GM12878 (cell line): Measurements from ENCODE around the gene TCERG1L. TPM values are rescaled to one million over a fixed set of nuclear protein-coding genes. Genes with fewer than 3 reads are reported as not detected.

Experiments used
- ATAC-seq: fragments of 200-7000 bp; cut with Tn5 transposase; 3 replicates; pipeline ENCODE4 v1.9.1; 2020; ENCODE audit warnings: mild to moderate bottlenecking, moderate library complexity
- BruUV-seq: library from RNA; stranded (reverse); fragments of 400-500 nt; replicated peaks from 2 replicates; lab custom pipeline; 2021; lab: Mats Ljungman, UMichigan
- CTCF ChIA-PET: fragments of 300-600 bp; sonication (Branson Sonifier 250); formaldehyde crosslinking; extraction: SDS; loops from one replicate; lab custom pipeline; 2021; ENCODE audit warnings: inconsistent platforms; lab: Yijun Ruan, JAX
- POLR2A ChIA-PET: fragments of 350-600 bp; formaldehyde crosslinking; extraction: SDS; loops from one replicate; lab custom pipeline; 2021; ENCODE audit warnings: inconsistent platforms; lab: Charles Lee
- RAD21 ChIA-PET: fragments of 300-600 bp; sonication (Branson Sonifier 250); formaldehyde crosslinking; loops from one replicate; lab custom pipeline; 2023; ENCODE audit warnings: antibody characterized with exemption; ENCODE audit not compliant: unreplicated experiment; lab: Charles Lee
- SMC1A ChIA-PET: fragments of 300-600 bp; sonication (Branson Sonifier 250); formaldehyde crosslinking; loops from one replicate; lab custom pipeline; 2023; ENCODE audit not compliant: unreplicated experiment, uncharacterized antibody; lab: Charles Lee
- DNase-seq: peaks from one replicate; pipeline ENCODE4 v3.0.0-alpha.2; 2011; ENCODE audit warnings: low read depth, low spot score
- FAIRE-seq: peaks from 3 replicates; lab custom pipeline; 2011; peaks lifted over from hg19 to GRCh38; lab: Jason Lieb, UNC
- H2AFZ ChIP-seq: 2 replicates; pipeline ENCODE4 v1.6.0; 2011; ENCODE audit warnings: low read depth, low read length, control low read depth; ENCODE audit not compliant: control insufficient read depth
- H3K27ac ChIP-seq: 2 replicates; pipeline ENCODE4 v1.5.1; 2011; ENCODE audit warnings: control low read depth; ENCODE audit not compliant: control insufficient read depth, insufficient read depth
- H3K27me3 ChIP-seq, 2 experiments: replicated peaks in 1 of 2; 2 replicates each; pipeline versions ENCODE4 v1.6.0 to v1.6.1; 2011; ENCODE audit warnings: low read length in 1 of 2; ENCODE audit not compliant: control insufficient read depth in 2 of 2, insufficient read depth in 2 of 2
- H3K36me3 ChIP-seq, 2 experiments: 2 replicates each; pipeline ENCODE4 v1.5.1; 2011; ENCODE audit warnings: low read length in 1 of 2; ENCODE audit not compliant: control insufficient read depth in 2 of 2, insufficient read depth in 2 of 2
- H3K4me1 ChIP-seq: 2 replicates; pipeline ENCODE4 v1.6.1; 2011; ENCODE audit warnings: mild to moderate bottlenecking, low read length, moderate library complexity, mixed read lengths; ENCODE audit not compliant: control insufficient read depth, insufficient read depth
- H3K4me2 ChIP-seq: 2 replicates; pipeline ENCODE4 v1.6.0; 2011; ENCODE audit warnings: control low read depth; ENCODE audit not compliant: control insufficient read depth, insufficient read depth
- H3K4me3 ChIP-seq: fragments of 200-600 bp; sonication (generic); 2 replicates; pipeline ENCODE4 v1.5.1; 2016
- H3K79me2 ChIP-seq: 2 replicates; pipeline ENCODE4 v1.6.0; 2011; ENCODE audit warnings: low read length; ENCODE audit not compliant: control insufficient read depth, insufficient read depth
- H3K9ac ChIP-seq: 2 replicates; pipeline ENCODE4 v1.8.0; 2011; ENCODE audit warnings: low read length, control low read depth, mixed read lengths; ENCODE audit not compliant: control insufficient read depth, insufficient read depth
- H3K9me3 ChIP-seq: replicated peaks from 3 replicates; pipeline ENCODE4 v1.5.1; 2011; ENCODE audit warnings: mild to moderate bottlenecking, low read length; ENCODE audit not compliant: control insufficient read depth, insufficient read depth
- H4K20me1 ChIP-seq: 2 replicates; pipeline ENCODE4 v1.6.0; 2011; ENCODE audit not compliant: control insufficient read depth, insufficient read depth
- ATF2 ChIP-seq: IDR thresholded peaks from 2 replicates; pipeline ENCODE4 v1.6.1; 2012; ENCODE audit warnings: low read length, inconsistent platforms
- CEBPZ ChIP-seq: fragments of 150-350 bp; IDR thresholded peaks from 2 replicates; pipeline ENCODE4 v1.6.1; 2016; ENCODE audit warnings: low read depth, low read length
- CREB1 ChIP-seq: IDR thresholded peaks from 2 replicates; pipeline ENCODE4 v1.6.1; 2012; ENCODE audit warnings: low read depth, mild to moderate bottlenecking, inconsistent platforms
- CTCF ChIP-seq, 3 experiments: IDR thresholded peaks in 2 of 3; conservative IDR thresholded peaks in 1 of 3; 2 replicates each; pipeline ENCODE4 v1.5.1; 2011; ENCODE audit warnings: low read depth in 3 of 3, low read length in 3 of 3, mild to moderate bottlenecking in 3 of 3, control low read depth in 2 of 3, moderate library complexity in 2 of 3, inconsistent platforms in 1 of 3, mixed read lengths in 1 of 3; ENCODE audit not compliant: control insufficient read depth in 2 of 3, insufficient read depth in 1 of 3; ENCODE audit errors: extremely low read depth in 1 of 3
- FOS ChIP-seq: IDR thresholded peaks from 3 replicates; pipeline ENCODE4 v1.6.1; 2011; ENCODE audit warnings: borderline replicate concordance; ENCODE audit not compliant: insufficient read length; ENCODE audit errors: extremely low read depth
- FOXK2 ChIP-seq: fragments of 450-650 bp; IDR thresholded peaks from 2 replicates; pipeline ENCODE4 v1.6.1; 2017; ENCODE audit warnings: mild to moderate bottlenecking, moderate library complexity
- PBX3 ChIP-seq: IDR thresholded peaks from 2 replicates; pipeline ENCODE4 v1.6.1; 2011; ENCODE audit warnings: mild to moderate bottlenecking, low read depth, low read length, moderate library complexity; ENCODE audit not compliant: insufficient replicate concordance
- RCOR1 ChIP-seq: conservative IDR thresholded peaks from 2 replicates; pipeline ENCODE4 v1.6.1; 2012; ENCODE audit warnings: low read depth, low read length, improper control_type of control experiment
- SREBF1 ChIP-seq: IDR thresholded peaks from 2 replicates; pipeline ENCODE4 v1.6.1; 2012; ENCODE audit warnings: mild to moderate bottlenecking, low read length
- SREBF2 ChIP-seq: IDR thresholded peaks from 2 replicates; pipeline ENCODE4 v1.6.1; 2012; ENCODE audit warnings: mild to moderate bottlenecking, low read length
- STAT3 ChIP-seq: IDR thresholded peaks from 2 replicates; pipeline ENCODE4 v1.6.1; 2011; ENCODE audit warnings: low read depth, low read length, improper control_type of control experiment
- ZSCAN29 ChIP-seq: fragments of 450-650 bp; IDR thresholded peaks from 2 replicates; pipeline ENCODE4 v1.6.1; 2017; ENCODE audit warnings: mild to moderate bottlenecking, moderate library complexity
- WGBS: methylation state at CpG from one replicate; pipeline ENCODE4 v1.1.6; 2016; ENCODE audit warnings: low lambda C conversion rate; ENCODE audit not compliant: insufficient replicate concordance, insufficient coverage; ENCODE audit errors: missing lambda C conversion rate; 5-methylcytosine and 5-hydroxymethylcytosine counted together
- in situ Hi-C: fragments of 300-500 bp; cut with MboI; formaldehyde crosslinking; loops from 9 replicates; pipeline ENCODE4 v1.14.3; 2018; ENCODE audit warnings: mixed read lengths
- intact Hi-C: fragments of 100-400 bp; cut with micrococcal nuclease; formaldehyde crosslinking; loops from one replicate; pipeline ENCODE4 v1.14.2; 2022; ENCODE audit not compliant: unreplicated experiment
- polyA plus RNA-seq, 11 experiments: library from polyadenylated mRNA; depleted of rRNA in 4 of 11; unstranded in 6 of 11; stranded (reverse) in 5 of 11; fragments of >200 nt; fragmentation: Nextera tagmentation in 4 of 11; fragmentation: Illumina TruSeq in 1 of 11; extraction: Ambion mirVana in 4 of 11; extraction: Trizol in 1 of 11; gene quantifications; 1 replicate in 1 of 11; 2 replicates in 10 of 11; pipeline versions ENCODE4 v1.2.1 to v1.2.3, GENCODE V29; 2011 to 2016; ENCODE audit warnings: inconsistent platforms in 2 of 11, missing spikeins in 2 of 11, low read depth in 1 of 11
- total RNA-seq, 4 experiments: library from RNA; depleted of rRNA in 3 of 4; stranded (reverse); fragments of >200 nt in 3 of 4; fragmentation: Illumina TruSeq in 1 of 4; extraction: Trizol in 1 of 4; gene quantifications; 2 replicates each; pipeline versions ENCODE4 v1.2.1 to v1.2.3, GENCODE V29; 2013 to 2021

TCERG1L gene
- total and polyA plus RNA-seq, 10 of the 15 experiments (the other 5 are each of a cell fraction or from before 2014, with no cell fraction given): not detected

GRCh38 chr10:131227163-131227740, 84.3 kb downstream of the TCERG1L start:
- POLR2A ChIA-PET: no interaction called here
- CTCF ChIA-PET: no interaction called here
- Histone ChIP-seq H3K4me3 (no peak overlapping the region), H3K36me3 (no peaks in the 10 kb centered on the region), H3K79me2 (no peaks in the 10 kb centered on the region), H3K4me2 (no peak overlapping the region), H4K20me1 (no peaks in the 10 kb centered on the region), H2AFZ (no peak overlapping the region), H3K4me1 (no peaks in the 10 kb centered on the region), H3K27ac (no peak overlapping the region), H3K9ac (no peak overlapping the region), H3K27me3 (no peaks in the 10 kb centered on the region), H3K9me3 (no peaks in the 10 kb centered on the region; the same call in 2 of the 3 replicates)
- TF ChIP-seq ATF2 (no peak), SREBF2 (no peak), STAT3 (no peak), PBX3 (no peak), CREB1 (no peak), CTCF (IDR thresholded peaks at IDR 0.05 in 2 of 3, conservative IDR thresholded peaks at IDR 0.05 in 1 of 3; ENCODE audit: control insufficient read depth in 2 of 3, extremely low read depth in 1 of 3, insufficient read depth in 1 of 3, low read depth in 3 of 3, low read length in 3 of 3) (no peak), FOXK2 (no peak), RCOR1 (no peak), CEBPZ (no peak), FOS (no peak), SREBF1 (no peak), ZSCAN29 (no peak)
- in situ Hi-C loops (no loop called here), intact Hi-C loops (no loop called here)
- FAIRE-seq (no peak), ATAC-seq (no peak), DNase-seq (no peak)
- SMC1A ChIA-PET: no interaction called here
- RAD21 ChIA-PET: interaction anchor here (0.6 kb wide), 1 partner anchor 647 kb away, joined by 3 read pairs; no protein-coding TSS in a partner anchor
- BruUV-seq: no TSS peak
- WGBS: 59% methylated on average over 16 of the region's 16 CpGs
